ENCODE results near the gene MPPED2.

The MPPED2 gene

DNA sequence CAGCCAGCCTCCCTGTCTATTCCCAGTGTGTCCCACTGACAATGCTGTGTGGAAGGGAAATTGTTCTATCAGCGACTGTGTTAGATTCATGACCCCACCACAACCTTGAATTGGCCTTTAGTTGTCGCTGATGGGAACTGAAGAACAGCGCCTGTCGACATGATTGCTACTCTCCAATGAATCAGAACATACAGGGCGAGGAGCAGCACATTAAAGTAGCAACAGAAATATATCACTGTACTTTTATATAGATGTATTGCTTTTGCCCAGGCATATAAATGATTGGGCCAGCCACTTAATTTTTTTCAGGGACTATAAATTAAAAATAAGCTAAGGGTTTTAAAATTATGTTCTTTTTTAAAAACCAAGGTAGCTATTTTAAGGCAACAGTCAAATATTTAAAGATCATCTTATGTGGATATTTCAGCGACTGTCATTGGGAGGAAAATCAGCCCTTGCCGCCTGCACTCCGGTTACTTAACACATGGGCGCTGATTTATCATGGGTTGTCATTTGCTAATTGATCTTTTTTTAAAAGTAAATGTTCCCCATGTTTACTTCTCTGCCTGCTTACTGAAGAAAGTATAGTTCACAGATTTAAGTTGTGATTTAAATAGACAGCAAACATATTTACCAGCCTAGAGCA is 221.2 kb downstream of the MPPED2 start:
- no peak for DNase-seq (ENCODE audit: low read depth in 2 of 2)

DNA sequence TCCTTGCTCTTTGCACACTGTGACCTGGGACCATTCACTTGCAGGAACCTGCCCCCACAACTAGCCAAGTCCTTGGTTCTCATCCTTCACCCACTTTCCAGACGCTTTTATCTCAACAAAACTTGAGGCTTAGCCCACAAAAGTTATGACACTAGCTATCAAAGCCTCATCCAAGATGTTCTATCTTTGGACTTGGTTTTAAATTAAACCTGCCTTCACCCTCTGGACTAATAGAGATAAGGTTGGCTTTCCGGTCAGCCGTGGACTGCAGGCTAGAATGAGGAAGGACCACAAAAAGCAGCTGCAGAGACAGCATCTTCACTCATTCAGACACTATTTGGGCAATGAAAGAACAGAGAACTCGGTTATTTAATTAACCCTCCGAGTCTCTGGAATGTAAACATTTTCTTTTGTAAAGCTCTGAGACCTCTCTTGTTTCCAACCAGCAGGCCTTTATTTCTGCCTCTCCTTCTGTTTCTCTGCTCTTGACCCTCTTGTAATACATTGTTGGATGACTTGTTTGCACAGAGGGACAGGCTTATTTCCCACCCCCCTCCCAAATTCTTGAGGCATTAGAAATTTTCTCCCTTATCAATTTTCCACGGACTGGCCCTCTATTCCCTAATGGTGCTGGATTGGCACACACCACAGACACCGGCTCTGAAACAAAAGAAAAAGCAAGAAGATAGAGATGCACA is 221.9 kb downstream of the MPPED2 start:
- DNase-seq (ENCODE audit: low read depth in 2 of 2): no peak

DNA sequence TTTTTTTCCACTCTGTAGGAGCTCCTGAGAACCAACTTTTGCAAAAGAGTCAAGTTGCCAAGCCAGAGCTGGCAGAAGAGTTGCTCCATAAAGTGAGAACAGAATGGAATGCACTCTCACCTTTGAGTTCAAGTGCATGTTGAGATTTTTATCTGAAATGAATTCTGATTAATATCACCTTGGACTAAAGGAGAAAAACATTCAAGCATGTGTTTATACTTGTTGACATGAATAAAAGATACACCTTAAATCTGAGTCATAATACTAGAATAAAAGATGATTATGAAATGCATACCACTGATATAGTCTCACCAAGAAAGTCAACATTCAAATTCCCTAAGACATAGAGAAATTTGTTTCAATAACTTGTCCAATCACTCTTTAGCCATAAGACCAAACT is 225.4 kb downstream of the MPPED2 start:
- DNase-seq (ENCODE audit: low read depth in 2 of 2): no peak
